22Rv1 (cell line): Measurements from ENCODE around the gene BRAT1.

Experiments used
- H3K27ac ChIP-seq: fragments of 450-650 bp; 2 replicates; pipeline ENCODE4 v1.5.1; 2017
- CTCF ChIP-seq: fragments of 450-650 bp; IDR thresholded peaks from 2 replicates; pipeline ENCODE4 v1.5.1; 2017; ENCODE audit warnings: mild to moderate bottlenecking
- ZFX ChIP-seq: fragments of 450-650 bp; IDR thresholded peaks from 2 replicates; pipeline ENCODE4 v1.6.1; 2017; ENCODE audit warnings: antibody characterized with exemption, borderline replicate concordance

The BRAT1 gene

GRCh38 chr7:2499719-2500430 is 55.4 kb downstream of the BRAT1 start:
- H3K27ac ChIP-seq, result no peak overlapping the region
- TF ChIP-seq CTCF (no peak), ZFX (no peak)

- no peak for TF ChIP-seq CTCF
- TF ChIP-seq ZFX, result no peak
- H3K27ac ChIP-seq, result no peak overlapping the region
Measured at GRCh38 chr7:2499181-2499580, 56.1 kb downstream of the BRAT1 start.

- no peak for TF ChIP-seq ZFX
- TF ChIP-seq CTCF, result no peak
- H3K27ac ChIP-seq, result no peak overlapping the region
Measured at GRCh38 chr7:2498708-2499107, 56.6 kb downstream of the BRAT1 start.

GRCh38 chr7:2497500-2498336 is 57.6 kb downstream of the BRAT1 start:
- no peak overlapping the region for H3K27ac ChIP-seq
- TF ChIP-seq CTCF, result no peak
- no peak for TF ChIP-seq ZFX

GRCh38 chr7:2497065-2497464 is 58.3 kb downstream of the BRAT1 start:
- H3K27ac ChIP-seq, result no peak overlapping the region
- no peak for TF ChIP-seq ZFX
- no peak for TF ChIP-seq CTCF

GRCh38 chr7:2496375-2496774 is 58.9 kb downstream of the BRAT1 start:
- TF ChIP-seq ZFX (no peak), CTCF (no peak)
- no peak overlapping the region for H3K27ac ChIP-seq
